GM20431 (cell line): ENCODE measurements around the gene CDR2.
"Not testable (repeated sequence)": the region's sequence is repeated elsewhere in the genome, so short reads cannot be mapped to it uniquely, and the experiment has no call there.

ENCODE experiments used
- in situ Hi-C: fragments of 300-500 bp; cut with MseI, MboI; formaldehyde crosslinking; loops from one replicate; pipeline ENCODE4 v1.15.0; 2020; ENCODE audit warnings: low sequenced_read_pairs; ENCODE audit not compliant: unreplicated experiment

CDR2 gene

GRCh38 chr16:22314661-22315626 is 59.5 kb downstream of the CDR2 start:
- in situ Hi-C loops: no loop called here

- in situ Hi-C loops: no loop called here
These were observed 60.4 kb downstream of the CDR2 start for GRCh38 chr16:22313876-22314470.

GRCh38 chr16:22312897-22313781 is 61.3 kb downstream of the CDR2 start:
- in situ Hi-C loops: no loop called here

GRCh38 chr16:22311520-22311919 is 62.9 kb downstream of the CDR2 start:
- in situ Hi-C loops: no loop called here

GRCh38 chr16:22308824-22309520 is 65.4 kb downstream of the CDR2 start:
- in situ Hi-C loops: no loop called here

- in situ Hi-C loops: no loop called here
These were observed 66.6 kb downstream of the CDR2 start for GRCh38 chr16:22307838-22308237.

GRCh38 chr16:22306788-22307187 is 67.6 kb downstream of the CDR2 start:
- in situ Hi-C loops: no loop called here

- in situ Hi-C loops: no loop called here
These were observed 70.0 kb downstream of the CDR2 start for GRCh38 chr16:22304411-22304810.

GRCh38 chr16:22302776-22303363 is 71.5 kb downstream of the CDR2 start:
- in situ Hi-C loops: no loop called here

- in situ Hi-C loops: not testable (repeated sequence)
These were observed 73.0 kb downstream of the CDR2 start for GRCh38 chr16:22301423-22301822.

GRCh38 chr16:22300427-22301071 is 73.9 kb downstream of the CDR2 start:
- in situ Hi-C loops: no loop called here

GRCh38 chr16:22299036-22299435 is 75.4 kb downstream of the CDR2 start:
- in situ Hi-C loops: loop anchor here (10.0 kb wide), 1 partner anchor 94 kb away; the partner anchor contains the start of gene EEF2K

- in situ Hi-C loops: loop anchor here (10.0 kb wide), 1 partner anchor 93 kb away; the partner anchor contains the start of gene EEF2K
These were observed 76.3 kb downstream of the CDR2 start for GRCh38 chr16:22297871-22298733.

GRCh38 chr16:22297114-22297870 is 77.1 kb downstream of the CDR2 start, which contains the start of gene POLR3E:
Gene POLR3E (plus strand): TSS chr16:22297409. CDS start chr16:22302969, 5,560 bp downstream.
- in situ Hi-C loops: loop anchor here (10.0 kb wide), 1 partner anchor 92 kb away; the partner anchor contains the start of gene EEF2K

- in situ Hi-C loops: loop anchor here (10.0 kb wide), 1 partner anchor 92 kb away; the partner anchor contains the start of gene EEF2K
These were observed 78.0 kb downstream of the CDR2 start for GRCh38 chr16:22296225-22297113.
